HG03558 (cell line): ENCODE results near the gene POMGNT1.

Experiments used
- ATAC-seq: cut with Tn5 transposase; IDR thresholded peaks from one replicate; pipeline ENCODE4 v1.9.1; 2021; ENCODE audit warnings: moderate number of reproducible peaks; ENCODE audit not compliant: unreplicated experiment; ENCODE audit errors: extremely low read depth

Gene POMGNT1

GRCh38 chr1:46211051-46211450 is 12.8 kb upstream of the POMGNT1 start:
- ATAC-seq = no peak

- ATAC-seq = no peak
Observed at GRCh38 chr1:46210561-46210960, 12.3 kb upstream of the POMGNT1 start.

GRCh38 chr1:46206399-46206798 is 8.2 kb upstream of the POMGNT1 start:
- ATAC-seq = no peak

GRCh38 chr1:46205791-46206190 is 7.6 kb upstream of the POMGNT1 start:
- ATAC-seq = no peak

GRCh38 chr1:46205141-46205540 is 6.9 kb upstream of the POMGNT1 start:
- ATAC-seq = no peak

GRCh38 chr1:46204406-46204742 is 6.1 kb upstream of the POMGNT1 start:
- ATAC-seq = no peak

GRCh38 chr1:46203738-46204405 is 5.6 kb upstream of the POMGNT1 start:
- no peak for ATAC-seq

- ATAC-seq = no peak
Observed at GRCh38 chr1:46199233-46199749, 1.1 kb upstream of the POMGNT1 start.

GRCh38 chr1:46197560-46197963 is 672 bp downstream of the POMGNT1 start:
- ATAC-seq = no peak

- ATAC-seq = no peak
Observed at GRCh38 chr1:46196609-46197008, 1.6 kb downstream of the POMGNT1 start.

GRCh38 chr1:46194641-46195193 is 3.5 kb downstream of the POMGNT1 start:
- no peak for ATAC-seq

- ATAC-seq = no peak
Observed at GRCh38 chr1:46193984-46194570, 4.2 kb downstream of the POMGNT1 start.

GRCh38 chr1:46193285-46193684 is 4.9 kb downstream of the POMGNT1 start:
- no peak for ATAC-seq

- ATAC-seq = no peak
Observed at GRCh38 chr1:46192171-46192570, 6.1 kb downstream of the POMGNT1 start.

GRCh38 chr1:46191033-46191701 is 7.1 kb downstream of the POMGNT1 start:
- ATAC-seq = no peak

- no peak for ATAC-seq
Observed at GRCh38 chr1:46190539-46190938, 7.7 kb downstream of the POMGNT1 start.

- no peak for ATAC-seq
Observed at GRCh38 chr1:46188295-46189030, 9.8 kb downstream of the POMGNT1 start.

GRCh38 chr1:46187106-46187869 is 10.9 kb downstream of the POMGNT1 start:
- ATAC-seq = no peak

- ATAC-seq = no peak
Observed at GRCh38 chr1:46186076-46186475, 12.2 kb downstream of the POMGNT1 start.
